Activated CD4-positive, alpha-beta T cell treated with anti-CD3 and anti-CD28 coated beads for 36 hours (primary cell): ENCODE results near the gene MICAL2. TPM values are rescaled to one million over a fixed set of nuclear protein-coding genes. Genes with fewer than 3 reads are reported as not detected.
A peak's percentile ranks its signal among the peaks of the same experiment; 100 is the strongest.

Source experiments
- ATAC-seq: fragments of 200-7000 bp; cut with Tn5 transposase; one replicate; pipeline ENCODE4 v1.10.0; 2021; ENCODE audit warnings: mild to moderate bottlenecking, moderate library complexity
- CTCF ChIA-PET: fragments of 350-600 bp; sonication (Branson Sonifier 250); formaldehyde crosslinking; loops from one replicate; lab custom pipeline; 2021; ENCODE audit warnings: antibody characterized with exemption; lab: Charles Lee
- POLR2A ChIA-PET: fragments of 350-600 bp; sonication (Branson Sonifier 250); formaldehyde crosslinking; loops from one replicate; lab custom pipeline; 2021; ENCODE audit warnings: antibody characterized with exemption, inconsistent platforms; lab: Charles Lee
- DNase-seq: peaks from one replicate; pipeline ENCODE4 v3.0.0-alpha.2; 2020
- H3K27ac Mint-ChIP-seq: one replicate; pipeline ENCODE4 v1.8.0; 2021; ENCODE audit warnings: mixed read lengths
- H3K27me3 Mint-ChIP-seq: one replicate; pipeline ENCODE4 v1.8.0; 2021; ENCODE audit warnings: mixed read lengths
- H3K36me3 Mint-ChIP-seq: one replicate; pipeline ENCODE4 v1.8.0; 2021; ENCODE audit warnings: low read depth, mixed read lengths
- H3K4me1 Mint-ChIP-seq: one replicate; pipeline ENCODE4 v1.8.0; 2021; ENCODE audit warnings: mixed read lengths
- H3K4me3 Mint-ChIP-seq: one replicate; pipeline ENCODE4 v1.8.0; 2021; ENCODE audit warnings: mild to moderate bottlenecking, moderate library complexity, mixed read lengths
- H3K9me3 Mint-ChIP-seq: one replicate; pipeline ENCODE4 v1.8.0; 2021; ENCODE audit warnings: low read depth, mixed read lengths
- intact Hi-C, 2 experiments: fragments of 100-400 bp; cut with DNase I in 1 of 2; cut with micrococcal nuclease in 1 of 2; formaldehyde crosslinking; loops; one replicate each; pipeline versions ENCODE4 v1.14.2 to v1.15.1; 2022 to 2024; cut with DNase I, micrococcal nuclease
- total RNA-seq, 2 experiments: library from RNA; stranded (reverse); gene quantifications; one replicate each; pipeline ENCODE4 v1.2.3, GENCODE V29; 2021

MICAL2 gene
- total RNA-seq, 2 experiments from 2014 or later: 186 to 207 TPM

- ATAC-seq: no peak
- H3K27ac Mint-ChIP-seq: no peak overlapping the region
- intact Hi-C loops: no loop called here
- no peaks in the 10 kb centered on the region for H3K9me3 Mint-ChIP-seq
- no peak overlapping the region for H3K4me3 Mint-ChIP-seq
- no peaks in the 10 kb centered on the region for H3K36me3 Mint-ChIP-seq
- no peaks in the 10 kb centered on the region for H3K27me3 Mint-ChIP-seq
- DNase-seq: no peak
- ChIA-PET POLR2A (no interaction called here), CTCF (interaction anchor here (1.2 to 1.3 kb wide), 3 partner anchors 39 to 146 kb away, joined by 3 to 4 read pairs (median 4); no protein-coding TSS in a partner anchor)
- H3K4me1 Mint-ChIP-seq: peaks cover 56% of the 10 kb centered on the region
Measured at GRCh38 chr11:12089473-12089872, 20.9 kb upstream of the MICAL2 start.

- Mint-ChIP-seq H3K4me1 (peaks cover 56% of the 10 kb centered on the region), H3K9me3 (no peaks in the 10 kb centered on the region), H3K27me3 (no peaks in the 10 kb centered on the region), H3K27ac (peak overlapping the region; percentile 78), H3K4me3 (no peak overlapping the region), H3K36me3 (no peaks in the 10 kb centered on the region)
- DNase-seq: no peak
- ATAC-seq: no peak
- CTCF ChIA-PET: interaction anchor here (0.9 to 1.3 kb wide), 5 partner anchors 12 to 145 kb away, joined by 3 to 4 read pairs (median 3); no protein-coding TSS in a partner anchor
- intact Hi-C loops: no loop called here
- POLR2A ChIA-PET: no interaction called here
Measured at GRCh38 chr11:12090061-12090591, 20.3 kb upstream of the MICAL2 start.

DNA sequence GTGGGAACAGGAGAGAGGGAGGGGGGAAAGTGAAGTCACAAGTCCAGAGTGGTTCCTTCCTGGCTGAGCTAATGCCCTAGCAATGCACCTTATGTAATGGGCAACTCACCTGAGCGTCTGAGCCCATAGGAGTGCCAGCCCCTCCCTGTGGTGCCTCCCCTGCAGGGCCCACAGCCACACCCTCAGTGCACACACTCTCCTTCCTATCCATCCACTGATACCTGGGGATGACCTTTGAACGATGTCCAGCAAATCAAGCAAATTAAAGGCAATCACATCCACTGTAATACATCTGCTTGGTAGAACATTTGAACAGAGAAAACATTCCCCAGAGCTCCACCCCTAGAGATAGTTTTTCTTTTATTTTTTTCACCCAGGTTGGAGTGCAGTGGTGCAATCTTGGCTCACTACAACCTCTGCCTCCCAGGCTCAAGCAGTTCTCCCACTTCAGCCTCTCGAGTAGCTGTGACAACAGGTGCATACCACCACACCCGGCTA lies 19.6 kb upstream of the MICAL2 start:
- Mint-ChIP-seq H3K36me3 (no peaks in the 10 kb centered on the region), H3K4me1 (peaks cover 51% of the 10 kb centered on the region), H3K4me3 (no peak overlapping the region), H3K27me3 (no peaks in the 10 kb centered on the region), H3K9me3 (no peaks in the 10 kb centered on the region), H3K27ac (no peak overlapping the region)
- ChIA-PET CTCF (interaction anchor here (0.8 to 1.3 kb wide), 4 partner anchors 9 to 43 kb away, joined by 3 to 4 read pairs (median 4); no protein-coding TSS in a partner anchor), POLR2A (no interaction called here)
- no peak for DNase-seq
- no peak for ATAC-seq
- intact Hi-C loops: no loop called here

DNA sequence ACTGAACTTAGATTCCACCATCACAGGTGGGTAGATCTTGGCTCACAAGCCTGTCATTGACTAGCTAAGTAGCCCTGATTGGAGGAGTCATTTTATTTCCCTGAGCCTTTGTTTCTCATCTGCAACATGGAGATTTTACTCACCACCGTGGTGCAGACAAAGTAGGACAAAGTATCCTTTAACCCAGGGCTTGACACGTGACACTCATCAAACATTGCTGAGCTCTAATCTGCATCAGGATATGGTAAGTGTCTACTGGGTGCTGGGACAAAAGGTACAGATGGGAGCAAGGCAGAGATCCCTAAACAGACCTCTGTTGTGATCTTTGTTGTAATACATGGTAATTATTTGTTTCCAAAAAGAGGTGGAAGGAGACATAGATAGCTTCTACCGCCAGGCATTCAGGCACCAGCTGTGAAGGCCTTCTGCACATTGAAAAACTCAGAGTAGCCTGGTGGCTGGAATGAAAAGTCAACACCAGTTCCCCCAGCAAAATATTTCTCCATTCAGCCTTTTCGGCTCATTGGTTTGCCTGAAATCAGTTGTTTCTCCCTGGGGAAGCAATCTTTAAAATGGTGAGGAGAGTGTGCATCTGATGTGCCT lies 18.3 kb upstream of the MICAL2 start:
- ATAC-seq: no peak
- Mint-ChIP-seq H3K36me3 (no peaks in the 10 kb centered on the region), H3K4me1 (peaks cover 38% of the 10 kb centered on the region), H3K27ac (peak overlapping the region; percentile 38), H3K27me3 (no peaks in the 10 kb centered on the region), H3K4me3 (no peak overlapping the region), H3K9me3 (no peaks in the 10 kb centered on the region)
- intact Hi-C loops: no loop called here
- DNase-seq: no peak
- CTCF ChIA-PET: interaction anchor here (0.5 to 1.6 kb wide), 6 partner anchors 21 to 144 kb away, joined by 3 to 5 read pairs (median 4); no protein-coding TSS in a partner anchor
- POLR2A ChIA-PET: no interaction called here

- Mint-ChIP-seq H3K9me3 (no peaks in the 10 kb centered on the region), H3K27ac (no peak overlapping the region), H3K36me3 (no peaks in the 10 kb centered on the region), H3K27me3 (no peaks in the 10 kb centered on the region), H3K4me1 (peaks cover 32% of the 10 kb centered on the region), H3K4me3 (no peak overlapping the region)
- ATAC-seq (no peak), DNase-seq (no peak)
- CTCF ChIA-PET: interaction anchor here (0.6 to 1.6 kb wide), 5 partner anchors 20 to 200 kb away, joined by 3 to 5 read pairs (median 4); no protein-coding TSS in a partner anchor
- intact Hi-C loops: no loop called here
- POLR2A ChIA-PET: interaction anchor here (0.6 kb wide), 1 partner anchor 107 kb away, joined by 4 read pairs; no protein-coding TSS in a partner anchor
Measured at GRCh38 chr11:12092714-12093113, 17.7 kb upstream of the MICAL2 start.

DNA sequence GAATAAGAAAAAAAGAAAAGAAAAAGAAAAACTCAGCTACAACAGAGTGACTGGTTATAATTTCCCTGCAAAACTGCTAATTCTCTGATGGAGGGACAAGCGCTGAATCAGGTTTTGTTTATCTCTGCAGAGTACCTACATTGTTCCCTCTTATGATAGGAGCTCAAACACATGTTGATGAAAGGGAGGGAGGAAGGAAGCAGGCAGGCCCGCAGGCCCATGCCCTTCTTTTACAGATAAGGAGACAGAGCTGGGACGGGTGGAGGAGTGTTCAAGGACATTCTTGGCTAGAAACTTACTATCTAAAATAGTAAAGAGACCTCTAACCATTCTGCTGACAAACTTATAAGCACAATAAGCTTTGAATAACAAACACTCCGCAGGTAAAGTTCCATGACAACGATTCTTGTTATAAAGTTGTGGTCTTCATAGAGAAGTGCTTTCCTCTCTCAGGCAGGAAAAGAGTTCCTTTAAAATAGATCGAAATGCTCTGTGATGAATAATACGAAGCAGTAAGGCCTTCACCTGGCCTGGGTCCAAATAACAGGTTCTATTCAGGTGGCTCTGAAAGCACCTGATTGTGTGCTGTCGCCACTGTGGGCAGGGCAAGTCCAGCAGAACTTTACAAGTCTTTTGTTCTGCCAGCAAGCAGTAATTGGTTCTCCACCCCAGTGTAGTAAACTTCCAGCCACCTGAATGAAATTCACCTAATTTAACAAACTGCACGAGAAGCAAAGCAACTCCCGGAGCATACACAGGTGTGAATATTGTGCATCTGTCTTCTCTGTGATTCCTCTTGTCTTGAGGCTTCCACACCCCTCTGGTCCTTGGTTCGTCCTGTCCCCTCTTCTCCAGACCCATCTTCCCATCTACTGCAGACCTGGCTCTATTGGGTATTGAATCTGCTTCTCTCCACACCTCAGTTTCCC lies 15.3 kb upstream of the MICAL2 start:
- H3K36me3 Mint-ChIP-seq: no peaks in the 10 kb centered on the region
- ATAC-seq (no peak), DNase-seq (no peak)
- POLR2A ChIA-PET: no interaction called here
- no peaks in the 10 kb centered on the region for H3K9me3 Mint-ChIP-seq
- H3K4me1 Mint-ChIP-seq: peaks cover 16% of the 10 kb centered on the region
- no peak overlapping the region for H3K4me3 Mint-ChIP-seq
- peaks cover 3% of the 10 kb centered on the region for H3K27me3 Mint-ChIP-seq
- intact Hi-C loops: no loop called here
- no peak overlapping the region for H3K27ac Mint-ChIP-seq
- CTCF ChIA-PET: interaction anchor here (0.6 to 1.5 kb wide), 2 partner anchors 8 to 47 kb away, joined by 3 to 5 read pairs; no protein-coding TSS in a partner anchor

GRCh38 chr11:12097219-12097618 lies 13.2 kb upstream of the MICAL2 start:
- Mint-ChIP-seq H3K27ac (no peak overlapping the region), H3K36me3 (no peaks in the 10 kb centered on the region), H3K27me3 (peaks cover 3% of the 10 kb centered on the region), H3K9me3 (no peaks in the 10 kb centered on the region), H3K4me3 (no peak overlapping the region), H3K4me1 (peaks cover 5% of the 10 kb centered on the region)
- intact Hi-C loops: no loop called here
- DNase-seq: no peak
- ChIA-PET POLR2A (no interaction called here), CTCF (no interaction called here)
- no peak for ATAC-seq

GRCh38 chr11:12098601-12099000 lies 11.8 kb upstream of the MICAL2 start:
- peaks cover 3% of the 10 kb centered on the region for H3K27me3 Mint-ChIP-seq
- DNase-seq (no peak), ATAC-seq (no peak)
- H3K4me3 Mint-ChIP-seq: no peak overlapping the region
- H3K9me3 Mint-ChIP-seq: no peaks in the 10 kb centered on the region
- no peaks in the 10 kb centered on the region for H3K36me3 Mint-ChIP-seq
- H3K27ac Mint-ChIP-seq: no peak overlapping the region
- peaks cover 5% of the 10 kb centered on the region for H3K4me1 Mint-ChIP-seq
- intact Hi-C loops: no loop called here
- ChIA-PET CTCF (interaction anchor here (0.7 to 1.6 kb wide), 5 partner anchors 11 to 138 kb away, joined by 3 to 6 read pairs (median 4); no protein-coding TSS in a partner anchor), POLR2A (no interaction called here)

DNA sequence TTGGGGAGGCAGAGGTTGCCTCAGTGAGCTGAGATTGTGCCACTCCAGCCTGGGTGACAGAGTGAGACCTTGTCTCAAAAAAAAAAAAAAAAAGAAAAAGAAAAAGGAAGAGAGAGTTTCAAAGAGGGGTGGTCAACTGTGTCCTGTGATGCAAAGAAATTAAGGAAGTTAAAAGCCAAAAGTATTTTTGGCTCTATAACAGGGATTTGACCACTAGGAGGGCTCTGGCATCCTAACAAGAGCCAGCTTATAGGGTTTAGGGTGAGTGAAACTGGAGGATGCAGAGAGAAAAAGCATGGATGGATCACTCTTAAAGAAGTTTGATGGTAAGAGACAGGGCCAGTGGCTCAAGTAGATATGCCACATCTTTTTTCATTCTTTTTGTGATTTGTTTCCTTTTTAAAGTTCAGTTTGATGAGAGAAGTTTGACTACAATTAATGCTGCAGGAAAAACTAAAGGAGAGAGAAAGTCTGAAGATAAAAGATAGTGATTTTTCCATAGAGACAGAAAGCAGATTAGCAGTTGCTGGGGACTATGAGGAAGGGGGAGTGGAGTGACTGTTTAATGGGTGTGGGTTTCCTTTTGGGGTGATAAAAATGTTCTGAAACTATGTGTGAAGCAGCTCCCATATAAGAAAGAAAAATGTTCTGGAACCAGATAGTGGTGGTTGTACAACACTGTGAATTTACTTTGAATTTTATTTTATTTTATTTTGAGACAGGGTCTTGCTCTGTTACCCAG lies 11.1 kb upstream of the MICAL2 start:
- no peak overlapping the region for H3K4me3 Mint-ChIP-seq
- no peaks in the 10 kb centered on the region for H3K9me3 Mint-ChIP-seq
- no peak for ATAC-seq
- H3K4me1 Mint-ChIP-seq: peaks cover 5% of the 10 kb centered on the region
- CTCF ChIA-PET: interaction anchor here (0.5 to 1.6 kb wide), 7 partner anchors 8 to 186 kb away, joined by 3 to 4 read pairs (median 3); no protein-coding TSS in a partner anchor
- POLR2A ChIA-PET: no interaction called here
- no peaks in the 10 kb centered on the region for H3K36me3 Mint-ChIP-seq
- no peak overlapping the region for H3K27ac Mint-ChIP-seq
- H3K27me3 Mint-ChIP-seq: peaks cover 5% of the 10 kb centered on the region
- intact Hi-C loops: no loop called here
- DNase-seq: no peak

- ATAC-seq: no peak
- no peak for DNase-seq
- ChIA-PET CTCF (interaction anchor here (0.7 to 1.3 kb wide), 2 partner anchors 14 to 17 kb away, joined by 3 read pairs; no protein-coding TSS in a partner anchor), POLR2A (no interaction called here)
- Mint-ChIP-seq H3K27me3 (peaks cover 5% of the 10 kb centered on the region), H3K9me3 (no peaks in the 10 kb centered on the region), H3K27ac (no peak overlapping the region), H3K4me1 (peaks cover 5% of the 10 kb centered on the region), H3K36me3 (no peaks in the 10 kb centered on the region), H3K4me3 (no peak overlapping the region)
- intact Hi-C loops: no loop called here
Measured at GRCh38 chr11:12100429-12100828, 10.0 kb upstream of the MICAL2 start.
